ENCODE results near the gene ANK3. TPM values are rescaled to one million over a fixed set of nuclear protein-coding genes. Genes with fewer than 3 reads are reported as not detected.

Gene ANK3
- polyA plus RNA-seq, 1 donor from 2014 or later: 114 TPM

DNA sequence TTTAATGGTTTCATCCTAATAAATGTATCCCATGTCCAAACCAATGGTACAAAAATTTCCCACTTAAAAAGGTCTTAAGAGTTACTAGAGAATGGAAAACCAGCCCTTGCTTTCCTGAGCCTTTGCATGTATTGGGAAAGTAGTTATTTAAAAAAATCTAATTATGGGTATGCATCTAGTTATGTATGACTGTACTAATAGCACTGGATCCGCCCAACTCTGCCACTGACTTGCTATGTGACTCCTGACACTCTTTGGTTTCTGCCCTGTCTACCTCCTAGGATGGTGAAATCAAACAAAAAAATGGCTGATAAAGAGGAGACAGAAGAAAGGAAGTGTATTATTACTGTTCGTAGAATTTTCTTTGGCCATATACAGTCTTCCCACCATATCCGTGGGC is 372.9 kb downstream of the ANK3 start:
- Histone ChIP-seq H3K4me2 (ENCODE audit: low read length) (no peak overlapping the region), H3K27ac (ENCODE audit: low read length) (no peak overlapping the region), H3K9me2 (ENCODE audit: insufficient read depth, low read length) (no peaks in the 10 kb centered on the region), H3K36me3 (ENCODE audit: insufficient read depth, low read length) (no peaks in the 10 kb centered on the region), H3K4me3 (ENCODE audit: low read length) (no peak overlapping the region), H3F3A (ENCODE audit: insufficient read depth, low read length, poor library complexity, severe bottlenecking) (no peaks in the 10 kb centered on the region), H3K79me2 (replicated peaks; ENCODE audit: insufficient read depth, low read length) (no peaks in the 10 kb centered on the region), H3K9me3 (ENCODE audit: low read length) (no peaks in the 10 kb centered on the region), H2AFZ (ENCODE audit: low read depth, low read length) (no peak overlapping the region), H4K20me1 (ENCODE audit: insufficient read depth) (no peaks in the 10 kb centered on the region), H3K9ac (ENCODE audit: low read length) (no peak overlapping the region), H3K27me3 (ENCODE audit: insufficient read depth, low read depth, low read length) (no peaks in the 10 kb centered on the region)
- TF ChIP-seq EZH2 (IDR thresholded peaks at IDR 0.05; ENCODE audit: borderline replicate concordance, insufficient read depth, low read length, poor library complexity, severe bottlenecking) (no peak), POLR2AphosphoS5 (IDR thresholded peaks at IDR 0.05) (no peak), TAF1 (IDR thresholded peaks at IDR 0.05; ENCODE audit: low read depth) (no peak), EP300 (conservative IDR thresholded peaks at IDR 0.05; ENCODE audit: poor library complexity, severe bottlenecking) (no peak), MXI1 (conservative IDR thresholded peaks at IDR 0.05; ENCODE audit: poor library complexity, severe bottlenecking) (no peak), RAD21 (conservative IDR thresholded peaks at IDR 0.05) (no peak)
- TF ChIP-seq, protein P1, sequence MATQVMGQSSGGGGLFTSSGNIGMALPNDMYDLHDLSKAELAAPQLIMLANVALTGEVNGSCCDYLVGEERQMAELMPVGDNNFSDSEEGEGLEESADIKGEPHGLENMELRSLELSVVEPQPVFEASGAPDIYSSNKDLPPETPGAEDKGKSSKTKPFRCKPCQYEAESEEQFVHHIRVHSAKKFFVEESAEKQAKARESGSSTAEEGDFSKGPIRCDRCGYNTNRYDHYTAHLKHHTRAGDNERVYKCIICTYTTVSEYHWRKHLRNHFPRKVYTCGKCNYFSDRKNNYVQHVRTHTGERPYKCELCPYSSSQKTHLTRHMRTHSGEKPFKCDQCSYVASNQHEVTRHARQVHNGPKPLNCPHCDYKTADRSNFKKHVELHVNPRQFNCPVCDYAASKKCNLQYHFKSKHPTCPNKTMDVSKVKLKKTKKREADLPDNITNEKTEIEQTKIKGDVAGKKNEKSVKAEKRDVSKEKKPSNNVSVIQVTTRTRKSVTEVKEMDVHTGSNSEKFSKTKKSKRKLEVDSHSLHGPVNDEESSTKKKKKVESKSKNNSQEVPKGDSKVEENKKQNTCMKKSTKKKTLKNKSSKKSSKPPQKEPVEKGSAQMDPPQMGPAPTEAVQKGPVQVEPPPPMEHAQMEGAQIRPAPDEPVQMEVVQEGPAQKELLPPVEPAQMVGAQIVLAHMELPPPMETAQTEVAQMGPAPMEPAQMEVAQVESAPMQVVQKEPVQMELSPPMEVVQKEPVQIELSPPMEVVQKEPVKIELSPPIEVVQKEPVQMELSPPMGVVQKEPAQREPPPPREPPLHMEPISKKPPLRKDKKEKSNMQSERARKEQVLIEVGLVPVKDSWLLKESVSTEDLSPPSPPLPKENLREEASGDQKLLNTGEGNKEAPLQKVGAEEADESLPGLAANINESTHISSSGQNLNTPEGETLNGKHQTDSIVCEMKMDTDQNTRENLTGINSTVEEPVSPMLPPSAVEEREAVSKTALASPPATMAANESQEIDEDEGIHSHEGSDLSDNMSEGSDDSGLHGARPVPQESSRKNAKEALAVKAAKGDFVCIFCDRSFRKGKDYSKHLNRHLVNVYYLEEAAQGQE (IDR thresholded peaks at IDR 0.05; ENCODE audit: borderline replicate concordance): no peak

DNA sequence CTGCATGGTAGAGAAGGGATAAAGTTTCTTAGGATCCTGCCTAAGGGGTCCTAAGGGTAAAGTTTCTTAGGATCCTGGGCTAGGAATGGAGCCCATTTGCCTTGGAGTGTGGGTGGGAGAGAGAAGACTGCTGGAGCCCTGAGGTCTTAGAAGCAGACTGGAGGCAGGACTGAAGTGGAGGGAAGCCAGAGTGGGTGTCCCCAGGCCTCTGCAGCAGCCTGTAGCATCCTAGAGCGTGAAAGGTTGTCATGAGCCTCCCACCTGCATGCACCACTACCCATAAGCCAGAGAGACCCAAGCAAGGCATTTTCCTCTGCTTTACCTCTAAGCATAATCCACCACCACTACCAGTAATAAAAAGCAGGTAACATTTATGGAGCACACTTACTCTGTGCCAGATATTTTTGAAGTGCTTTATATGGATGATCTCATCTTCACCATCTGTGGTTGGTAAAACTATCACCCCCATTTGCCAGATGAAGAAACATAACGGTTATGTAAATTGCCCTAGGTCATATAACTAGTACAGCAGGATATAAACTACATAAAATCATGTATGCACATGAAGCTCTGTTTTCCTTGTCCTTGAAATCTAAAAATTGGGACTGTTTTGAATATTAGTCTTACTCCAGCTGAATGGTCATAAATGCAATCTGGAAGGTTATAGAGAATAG is 379.8 kb downstream of the ANK3 start:
- H3K27me3 ChIP-seq (ENCODE audit: insufficient read depth, low read depth, low read length): no peaks in the 10 kb centered on the region
- no peak overlapping the region for H3K27ac ChIP-seq (ENCODE audit: low read length)

More for the DNA sequence above, 379.8 kb downstream of the ANK3 start:
- Histone ChIP-seq H3K9ac (ENCODE audit: low read length) (no peak overlapping the region), H3K9me2 (ENCODE audit: insufficient read depth, low read length) (no peaks in the 10 kb centered on the region), H3F3A (ENCODE audit: insufficient read depth, low read length, poor library complexity, severe bottlenecking) (no peaks in the 10 kb centered on the region), H3K36me3 (ENCODE audit: insufficient read depth, low read length) (no peaks in the 10 kb centered on the region), H3K9me3 (ENCODE audit: low read length) (no peaks in the 10 kb centered on the region), H3K4me3 (ENCODE audit: low read length) (no peak overlapping the region), H2AFZ (ENCODE audit: low read depth, low read length) (no peak overlapping the region), H3K79me2 (replicated peaks; ENCODE audit: insufficient read depth, low read length) (no peaks in the 10 kb centered on the region), H4K20me1 (ENCODE audit: insufficient read depth) (no peaks in the 10 kb centered on the region), H3K4me2 (ENCODE audit: low read length) (no peak overlapping the region)
- TF ChIP-seq EP300 (conservative IDR thresholded peaks at IDR 0.05; ENCODE audit: poor library complexity, severe bottlenecking) (no peak), EZH2 (IDR thresholded peaks at IDR 0.05; ENCODE audit: borderline replicate concordance, insufficient read depth, low read length, poor library complexity, severe bottlenecking) (no peak), MXI1 (conservative IDR thresholded peaks at IDR 0.05; ENCODE audit: poor library complexity, severe bottlenecking) (no peak), SMC3 (conservative IDR thresholded peaks at IDR 0.05; ENCODE audit: poor library complexity) (no peak), TAF1 (IDR thresholded peaks at IDR 0.05; ENCODE audit: low read depth) (no peak), RAD21 (conservative IDR thresholded peaks at IDR 0.05) (no peak), POLR2AphosphoS5 (IDR thresholded peaks at IDR 0.05) (no peak)
- TF ChIP-seq, protein P2, sequence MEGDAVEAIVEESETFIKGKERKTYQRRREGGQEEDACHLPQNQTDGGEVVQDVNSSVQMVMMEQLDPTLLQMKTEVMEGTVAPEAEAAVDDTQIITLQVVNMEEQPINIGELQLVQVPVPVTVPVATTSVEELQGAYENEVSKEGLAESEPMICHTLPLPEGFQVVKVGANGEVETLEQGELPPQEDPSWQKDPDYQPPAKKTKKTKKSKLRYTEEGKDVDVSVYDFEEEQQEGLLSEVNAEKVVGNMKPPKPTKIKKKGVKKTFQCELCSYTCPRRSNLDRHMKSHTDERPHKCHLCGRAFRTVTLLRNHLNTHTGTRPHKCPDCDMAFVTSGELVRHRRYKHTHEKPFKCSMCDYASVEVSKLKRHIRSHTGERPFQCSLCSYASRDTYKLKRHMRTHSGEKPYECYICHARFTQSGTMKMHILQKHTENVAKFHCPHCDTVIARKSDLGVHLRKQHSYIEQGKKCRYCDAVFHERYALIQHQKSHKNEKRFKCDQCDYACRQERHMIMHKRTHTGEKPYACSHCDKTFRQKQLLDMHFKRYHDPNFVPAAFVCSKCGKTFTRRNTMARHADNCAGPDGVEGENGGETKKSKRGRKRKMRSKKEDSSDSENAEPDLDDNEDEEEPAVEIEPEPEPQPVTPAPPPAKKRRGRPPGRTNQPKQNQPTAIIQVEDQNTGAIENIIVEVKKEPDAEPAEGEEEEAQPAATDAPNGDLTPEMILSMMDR (IDR thresholded peaks at IDR 0.05; ENCODE audit: poor library complexity, severe bottlenecking): no peak
- TF ChIP-seq, protein P1 (IDR thresholded peaks at IDR 0.05; ENCODE audit: borderline replicate concordance): no peak
